Epithelial cell of esophagus (primary cell): Measurements from ENCODE around the gene GFRA4.

Experiments
- DNase-seq: peaks from one replicate; pipeline ENCODE4 v3.0.0; 2010; ENCODE audit warnings: low read depth
- H3K4me3 ChIP-seq: 2 replicates; pipeline ENCODE4 v1.5.1; 2011; ENCODE audit warnings: mild to moderate bottlenecking, low read length, control low read depth
- TF ChIP-seq, protein P1 (sequence below): IDR thresholded peaks from 2 replicates; pipeline ENCODE4 v1.5.1; 2011; ENCODE audit warnings: low read depth, mild to moderate bottlenecking, low read length, control low read depth, inconsistent platforms; ENCODE audit not compliant: insufficient read depth; ENCODE audit errors: missing control alignments

The GFRA4 gene

DNA sequence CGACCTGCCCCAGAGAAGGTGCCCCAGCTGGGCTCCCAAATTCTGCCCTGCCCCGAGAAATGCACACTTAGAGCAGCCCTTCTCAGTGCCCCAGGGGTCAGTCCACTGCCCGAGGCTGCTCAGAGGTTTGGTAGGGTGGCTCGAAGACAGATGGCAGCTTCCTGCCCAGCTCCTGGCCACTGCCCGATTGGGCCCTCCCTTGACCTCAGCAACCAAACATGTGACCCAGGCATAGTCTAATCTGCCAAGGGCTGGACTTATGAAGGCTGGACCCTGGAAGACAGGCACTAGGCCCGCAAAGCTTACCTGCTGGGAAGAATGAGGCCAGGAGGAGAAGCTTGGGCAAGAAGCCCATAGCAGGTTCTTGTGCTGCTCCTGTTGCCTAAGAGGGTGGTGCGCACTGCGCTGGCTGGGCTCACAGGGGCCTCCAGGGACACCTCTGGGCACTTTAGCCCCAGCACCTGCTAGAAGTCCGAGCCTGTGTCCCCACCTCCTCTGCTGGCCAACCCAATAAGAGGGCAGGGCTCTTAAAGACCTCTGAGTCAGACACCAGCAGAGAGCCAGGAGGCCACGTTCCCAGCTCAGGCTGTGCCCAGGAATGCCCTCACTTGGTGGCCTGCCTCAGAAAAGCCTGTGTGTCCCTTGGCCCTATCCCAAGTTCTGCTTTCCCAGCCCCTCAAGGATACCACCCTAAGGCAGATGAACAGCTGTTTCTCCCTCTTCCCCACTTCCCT, 43.7 kb upstream of the GFRA4 start:
- peak; percentile 9 for DNase-seq
- TF ChIP-seq, protein P1, sequence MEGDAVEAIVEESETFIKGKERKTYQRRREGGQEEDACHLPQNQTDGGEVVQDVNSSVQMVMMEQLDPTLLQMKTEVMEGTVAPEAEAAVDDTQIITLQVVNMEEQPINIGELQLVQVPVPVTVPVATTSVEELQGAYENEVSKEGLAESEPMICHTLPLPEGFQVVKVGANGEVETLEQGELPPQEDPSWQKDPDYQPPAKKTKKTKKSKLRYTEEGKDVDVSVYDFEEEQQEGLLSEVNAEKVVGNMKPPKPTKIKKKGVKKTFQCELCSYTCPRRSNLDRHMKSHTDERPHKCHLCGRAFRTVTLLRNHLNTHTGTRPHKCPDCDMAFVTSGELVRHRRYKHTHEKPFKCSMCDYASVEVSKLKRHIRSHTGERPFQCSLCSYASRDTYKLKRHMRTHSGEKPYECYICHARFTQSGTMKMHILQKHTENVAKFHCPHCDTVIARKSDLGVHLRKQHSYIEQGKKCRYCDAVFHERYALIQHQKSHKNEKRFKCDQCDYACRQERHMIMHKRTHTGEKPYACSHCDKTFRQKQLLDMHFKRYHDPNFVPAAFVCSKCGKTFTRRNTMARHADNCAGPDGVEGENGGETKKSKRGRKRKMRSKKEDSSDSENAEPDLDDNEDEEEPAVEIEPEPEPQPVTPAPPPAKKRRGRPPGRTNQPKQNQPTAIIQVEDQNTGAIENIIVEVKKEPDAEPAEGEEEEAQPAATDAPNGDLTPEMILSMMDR, result no peak
- no peak overlapping the region for H3K4me3 ChIP-seq

- DNase-seq, result no peak
- H3K4me3 ChIP-seq, result no peak overlapping the region
- TF ChIP-seq, protein P1, result no peak
These were observed 43.0 kb upstream of the GFRA4 start for GRCh38 chr20:3705970-3706739.

DNA sequence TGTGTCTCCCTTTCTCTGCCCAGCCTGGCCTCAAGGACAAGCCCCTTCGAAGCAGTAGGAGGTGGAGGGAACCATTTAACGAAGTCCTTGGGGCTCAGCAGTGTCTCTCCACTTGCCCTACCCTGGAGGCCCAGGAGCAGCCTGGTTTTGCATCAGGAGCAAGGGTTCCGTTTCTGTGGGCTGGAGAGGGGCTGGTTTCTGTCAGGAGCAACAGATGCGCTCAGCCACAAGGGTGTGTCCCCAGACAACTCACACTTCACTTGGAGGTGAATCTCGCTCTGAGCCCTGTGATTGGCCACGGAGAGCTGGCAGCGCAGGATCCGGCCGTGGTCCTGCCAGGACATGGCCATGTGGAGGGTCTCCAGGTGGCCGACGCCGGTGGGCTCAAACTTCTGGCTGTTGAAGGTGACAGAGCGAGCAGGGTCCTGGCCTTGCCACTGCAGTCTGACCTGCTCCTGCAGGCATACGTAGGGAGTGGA, 42.3 kb upstream of the GFRA4 start:
- DNase-seq, result no peak
- TF ChIP-seq, protein P1, result no peak
- H3K4me3 ChIP-seq, result no peak overlapping the region

GRCh38 chr20:3704087-3704486, 40.9 kb upstream of the GFRA4 start:
- no peak overlapping the region for H3K4me3 ChIP-seq
- TF ChIP-seq, protein P1, result no peak
- DNase-seq, result no peak

GRCh38 chr20:3702611-3703391, 39.6 kb upstream of the GFRA4 start:
- TF ChIP-seq, protein P1, result no peak
- no peak for DNase-seq
- no peak overlapping the region for H3K4me3 ChIP-seq

DNA sequence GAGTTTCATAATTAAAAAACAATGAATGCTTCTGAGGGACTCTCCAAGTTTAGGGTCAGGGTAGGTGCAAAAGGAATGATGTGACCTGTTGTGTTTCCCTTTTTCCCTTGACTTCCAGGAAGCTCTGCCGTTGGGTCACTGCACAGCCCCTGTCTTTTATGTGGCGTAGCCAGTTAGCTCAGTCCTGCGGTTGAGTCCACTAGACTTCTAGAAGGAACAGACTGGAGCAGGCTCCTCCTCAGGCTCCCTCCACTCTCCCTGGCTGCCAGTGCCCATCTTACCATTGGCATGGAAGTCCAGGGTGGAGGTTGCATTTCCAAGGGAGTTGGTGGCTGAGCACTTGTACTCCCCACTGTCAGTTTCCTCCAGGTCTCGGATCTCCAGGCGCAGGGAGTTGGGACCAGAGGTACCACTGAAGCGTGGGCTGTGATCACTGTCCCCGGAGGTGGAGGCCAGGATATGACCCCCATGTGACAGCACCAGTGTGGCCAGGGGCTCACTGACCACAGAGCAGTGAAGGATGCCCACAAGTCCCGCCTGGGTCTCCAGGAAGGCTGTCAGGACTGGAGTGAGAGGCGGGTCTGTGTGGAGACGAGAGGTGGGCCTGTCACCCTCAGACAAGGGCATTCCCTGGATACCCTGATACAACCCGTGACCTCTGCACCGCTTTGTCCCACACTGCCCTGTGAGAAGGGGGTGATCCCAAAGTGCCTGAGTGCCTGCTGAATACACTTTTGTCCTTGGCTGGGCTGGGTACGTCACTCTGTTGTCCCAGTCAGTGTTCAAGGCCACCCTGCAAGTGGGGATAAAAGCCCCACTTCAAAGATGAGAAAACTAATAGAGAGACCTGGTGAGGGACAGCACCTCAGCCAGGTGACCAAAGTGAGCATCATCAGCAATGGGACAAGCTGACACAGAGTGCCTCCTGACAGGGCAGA, 38.1 kb upstream of the GFRA4 start:
- TF ChIP-seq, protein P1, result no peak
- no peak for DNase-seq
- H3K4me3 ChIP-seq, result no peak overlapping the region
